Measurements from ENCODE around the gene KIAA0232. TPM values are rescaled to one million over a fixed set of nuclear protein-coding genes. Genes with fewer than 3 reads are reported as not detected.

The KIAA0232 gene
- total and polyA plus RNA-seq, 10 of the 15 experiments (the other 5 are each of a cell fraction or from before 2014, with no cell fraction given): 2.8 to 15.1 (median 10.8) TPM

DNA sequence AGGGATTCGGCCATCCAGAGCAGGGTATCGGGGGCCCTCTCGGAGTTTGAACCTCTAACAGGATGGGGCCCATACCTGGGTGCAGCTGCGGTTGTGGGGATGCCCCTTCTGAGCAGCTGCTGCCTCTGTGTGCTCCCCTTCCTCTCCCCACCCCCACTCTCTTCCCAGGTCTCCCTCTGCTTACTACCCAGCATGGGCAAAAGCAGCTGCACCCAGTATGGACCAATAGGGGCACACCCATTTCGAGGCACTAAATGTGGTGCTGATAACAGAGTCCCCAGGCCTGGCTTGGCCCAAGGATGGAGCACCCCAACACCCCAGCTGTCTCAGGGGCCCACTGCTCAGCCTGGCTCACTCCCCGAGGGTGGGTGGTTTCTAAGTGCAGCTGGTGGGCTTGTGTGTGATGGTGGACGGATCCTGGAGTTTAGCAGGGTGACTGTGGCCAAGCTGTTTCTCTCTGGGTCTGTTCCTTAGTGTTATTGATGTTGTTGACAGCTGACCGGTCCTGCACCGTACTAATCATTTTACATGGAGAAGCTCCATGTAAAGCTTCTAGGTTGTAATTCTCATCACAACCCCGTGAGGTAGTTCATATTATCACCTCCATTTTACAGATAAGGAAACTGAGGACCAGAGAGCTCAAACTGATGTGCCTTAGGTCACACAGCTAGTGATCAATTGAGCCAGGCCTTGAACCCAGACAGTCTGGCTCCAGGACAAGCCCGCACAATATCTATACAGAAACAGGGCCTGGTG is 13.1 kb upstream of the KIAA0232 start (continued):
- TF ChIP-seq, protein P1, sequence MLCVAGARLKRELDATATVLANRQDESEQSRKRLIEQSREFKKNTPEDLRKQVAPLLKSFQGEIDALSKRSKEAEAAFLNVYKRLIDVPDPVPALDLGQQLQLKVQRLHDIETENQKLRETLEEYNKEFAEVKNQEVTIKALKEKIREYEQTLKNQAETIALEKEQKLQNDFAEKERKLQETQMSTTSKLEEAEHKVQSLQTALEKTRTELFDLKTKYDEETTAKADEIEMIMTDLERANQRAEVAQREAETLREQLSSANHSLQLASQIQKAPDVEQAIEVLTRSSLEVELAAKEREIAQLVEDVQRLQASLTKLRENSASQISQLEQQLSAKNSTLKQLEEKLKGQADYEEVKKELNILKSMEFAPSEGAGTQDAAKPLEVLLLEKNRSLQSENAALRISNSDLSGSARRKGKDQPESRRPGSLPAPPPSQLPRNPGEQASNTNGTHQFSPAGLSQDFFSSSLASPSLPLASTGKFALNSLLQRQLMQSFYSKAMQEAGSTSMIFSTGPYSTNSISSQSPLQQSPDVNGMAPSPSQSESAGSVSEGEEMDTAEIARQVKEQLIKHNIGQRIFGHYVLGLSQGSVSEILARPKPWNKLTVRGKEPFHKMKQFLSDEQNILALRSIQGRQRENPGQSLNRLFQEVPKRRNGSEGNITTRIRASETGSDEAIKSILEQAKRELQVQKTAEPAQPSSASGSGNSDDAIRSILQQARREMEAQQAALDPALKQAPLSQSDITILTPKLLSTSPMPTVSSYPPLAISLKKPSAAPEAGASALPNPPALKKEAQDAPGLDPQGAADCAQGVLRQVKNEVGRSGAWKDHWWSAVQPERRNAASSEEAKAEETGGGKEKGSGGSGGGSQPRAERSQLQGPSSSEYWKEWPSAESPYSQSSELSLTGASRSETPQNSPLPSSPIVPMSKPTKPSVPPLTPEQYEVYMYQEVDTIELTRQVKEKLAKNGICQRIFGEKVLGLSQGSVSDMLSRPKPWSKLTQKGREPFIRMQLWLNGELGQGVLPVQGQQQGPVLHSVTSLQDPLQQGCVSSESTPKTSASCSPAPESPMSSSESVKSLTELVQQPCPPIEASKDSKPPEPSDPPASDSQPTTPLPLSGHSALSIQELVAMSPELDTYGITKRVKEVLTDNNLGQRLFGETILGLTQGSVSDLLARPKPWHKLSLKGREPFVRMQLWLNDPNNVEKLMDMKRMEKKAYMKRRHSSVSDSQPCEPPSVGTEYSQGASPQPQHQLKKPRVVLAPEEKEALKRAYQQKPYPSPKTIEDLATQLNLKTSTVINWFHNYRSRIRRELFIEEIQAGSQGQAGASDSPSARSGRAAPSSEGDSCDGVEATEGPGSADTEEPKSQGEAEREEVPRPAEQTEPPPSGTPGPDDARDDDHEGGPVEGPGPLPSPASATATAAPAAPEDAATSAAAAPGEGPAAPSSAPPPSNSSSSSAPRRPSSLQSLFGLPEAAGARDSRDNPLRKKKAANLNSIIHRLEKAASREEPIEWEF (IDR thresholded peaks at IDR 0.05; ENCODE audit: insufficient replicate concordance, low read depth, low read length): no peak
- TF ChIP-seq, protein P2, sequence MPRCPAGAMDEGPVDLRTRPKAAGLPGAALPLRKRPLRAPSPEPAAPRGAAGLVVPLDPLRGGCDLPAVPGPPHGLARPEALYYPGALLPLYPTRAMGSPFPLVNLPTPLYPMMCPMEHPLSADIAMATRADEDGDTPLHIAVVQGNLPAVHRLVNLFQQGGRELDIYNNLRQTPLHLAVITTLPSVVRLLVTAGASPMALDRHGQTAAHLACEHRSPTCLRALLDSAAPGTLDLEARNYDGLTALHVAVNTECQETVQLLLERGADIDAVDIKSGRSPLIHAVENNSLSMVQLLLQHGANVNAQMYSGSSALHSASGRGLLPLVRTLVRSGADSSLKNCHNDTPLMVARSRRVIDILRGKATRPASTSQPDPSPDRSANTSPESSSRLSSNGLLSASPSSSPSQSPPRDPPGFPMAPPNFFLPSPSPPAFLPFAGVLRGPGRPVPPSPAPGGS (IDR thresholded peaks at IDR 0.05; ENCODE audit: borderline replicate concordance, insufficient read depth, low read depth, low read length, poor library complexity, severe bottlenecking): no peak
- TF ChIP-seq, protein P3, sequence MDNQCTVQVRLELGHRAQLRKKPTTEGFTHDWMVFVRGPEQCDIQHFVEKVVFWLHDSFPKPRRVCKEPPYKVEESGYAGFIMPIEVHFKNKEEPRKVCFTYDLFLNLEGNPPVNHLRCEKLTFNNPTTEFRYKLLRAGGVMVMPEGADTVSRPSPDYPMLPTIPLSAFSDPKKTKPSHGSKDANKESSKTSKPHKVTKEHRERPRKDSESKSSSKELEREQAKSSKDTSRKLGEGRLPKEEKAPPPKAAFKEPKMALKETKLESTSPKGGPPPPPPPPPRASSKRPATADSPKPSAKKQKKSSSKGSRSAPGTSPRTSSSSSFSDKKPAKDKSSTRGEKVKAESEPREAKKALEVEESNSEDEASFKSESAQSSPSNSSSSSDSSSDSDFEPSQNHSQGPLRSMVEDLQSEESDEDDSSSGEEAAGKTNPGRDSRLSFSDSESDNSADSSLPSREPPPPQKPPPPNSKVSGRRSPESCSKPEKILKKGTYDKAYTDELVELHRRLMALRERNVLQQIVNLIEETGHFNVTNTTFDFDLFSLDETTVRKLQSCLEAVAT (IDR thresholded peaks at IDR 0.05): no peak
- TF ChIP-seq ZNF274 (IDR thresholded peaks at IDR 0.05; ENCODE audit: insufficient read depth, insufficient read length): no peak

Measured in GM12878 (cell line).